GM19328 (cell line): ENCODE measurements around the gene ADK.

Source experiments
- ATAC-seq: cut with Tn5 transposase; IDR thresholded peaks from one replicate; pipeline ENCODE4 v1.9.1; 2021; ENCODE audit warnings: mild to moderate bottlenecking, moderate library complexity; ENCODE audit not compliant: unreplicated experiment

Gene ADK

DNA sequence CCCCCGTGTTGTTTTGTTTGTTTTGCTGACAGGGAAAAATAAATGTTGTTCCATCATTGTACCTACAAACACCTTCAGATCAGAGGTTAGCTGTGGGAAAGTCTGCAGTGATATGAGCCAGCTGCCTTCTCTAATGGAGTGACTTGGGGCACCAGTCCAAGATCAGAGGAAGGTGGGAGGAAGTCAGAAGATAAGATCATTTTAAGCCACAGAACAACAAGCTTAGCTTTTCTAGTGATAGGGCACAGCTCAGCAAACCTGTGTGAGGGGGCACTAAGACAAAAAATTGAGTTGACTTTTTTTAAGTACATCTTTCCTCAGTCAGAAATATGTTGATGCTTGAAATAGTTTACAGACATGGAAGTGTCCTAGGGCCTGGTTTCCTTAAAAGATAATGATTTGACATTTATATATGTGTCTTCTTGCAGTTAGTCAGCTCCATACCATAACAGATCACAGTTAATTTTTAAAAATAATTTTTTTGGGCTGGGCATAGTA is 435.1 kb downstream of the ADK start:
- no peak for ATAC-seq

DNA sequence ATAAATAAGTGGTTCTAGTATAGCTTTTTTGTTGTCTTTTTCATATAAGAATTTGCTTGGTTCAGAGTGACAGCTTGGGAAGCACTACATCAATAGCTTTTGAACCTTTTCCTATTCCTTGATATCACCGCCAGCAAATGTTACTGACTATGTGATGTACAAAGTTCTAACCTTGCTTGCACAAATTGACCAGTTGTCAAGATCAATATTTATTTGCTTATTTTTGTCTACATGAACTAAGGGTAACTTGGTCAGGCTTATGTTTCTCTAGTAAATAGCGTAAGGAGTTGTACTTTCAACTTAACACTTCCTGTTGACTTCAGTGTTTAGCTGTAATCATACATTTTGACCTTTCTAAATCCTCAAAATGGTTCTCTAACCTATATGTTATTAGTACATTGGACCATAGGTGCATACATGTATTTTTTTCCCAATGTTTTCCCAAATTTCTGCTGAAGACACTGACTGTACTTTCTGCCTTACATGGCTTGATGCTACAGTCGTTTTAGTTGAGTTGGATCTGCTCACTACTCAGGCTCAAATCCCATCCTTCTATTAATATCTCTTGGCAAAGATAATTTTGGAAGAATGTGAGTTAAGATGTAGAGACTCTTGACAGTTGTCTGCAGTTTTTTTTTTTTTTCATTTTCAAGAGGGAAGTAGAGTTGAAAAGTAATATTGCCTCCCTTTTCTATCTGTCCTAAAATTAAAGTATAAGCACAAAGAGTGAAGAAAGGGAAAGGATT is 436.3 kb downstream of the ADK start:
- no peak for ATAC-seq

DNA sequence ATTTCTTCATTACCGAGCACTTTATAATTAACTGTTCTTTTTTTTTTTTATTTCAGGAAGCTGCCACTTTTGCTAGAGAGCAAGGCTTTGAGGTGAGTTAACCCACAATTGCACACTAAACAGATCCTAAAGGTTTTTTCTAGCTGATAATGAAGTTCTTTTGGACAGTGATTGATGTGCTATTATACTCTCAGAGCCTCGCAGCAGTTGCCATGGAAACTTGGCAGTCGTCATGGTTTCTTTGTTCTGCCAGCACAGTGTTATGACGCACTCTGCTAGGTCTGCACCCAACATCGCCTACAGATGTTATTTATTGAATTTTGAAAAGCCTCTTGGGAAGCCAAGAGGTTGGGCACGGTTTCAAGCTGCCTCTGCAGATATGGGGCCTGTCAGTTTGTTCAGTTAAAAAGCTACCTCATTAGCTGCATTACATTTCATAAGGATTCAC is 438.2 kb downstream of the ADK start:
- ATAC-seq, result no peak

DNA sequence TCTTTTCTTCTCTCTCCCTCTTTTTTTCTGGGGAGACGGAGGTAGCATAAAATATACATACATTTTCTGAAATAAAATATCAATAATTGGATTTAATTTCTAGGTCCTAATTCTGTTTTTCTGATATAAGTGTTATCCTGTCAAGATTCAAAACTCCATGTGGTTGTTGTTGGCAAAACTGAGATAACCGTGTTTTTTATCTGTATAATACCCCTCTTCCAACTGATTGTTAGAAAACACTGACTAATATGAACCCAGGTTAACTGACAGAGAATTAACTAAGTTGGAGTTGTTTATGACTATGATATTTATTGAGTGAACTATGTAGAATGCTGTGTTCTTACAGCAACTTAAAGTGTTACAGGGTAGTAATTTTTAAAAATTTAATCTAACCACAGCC is 438.8 kb downstream of the ADK start:
- ATAC-seq, result no peak

DNA sequence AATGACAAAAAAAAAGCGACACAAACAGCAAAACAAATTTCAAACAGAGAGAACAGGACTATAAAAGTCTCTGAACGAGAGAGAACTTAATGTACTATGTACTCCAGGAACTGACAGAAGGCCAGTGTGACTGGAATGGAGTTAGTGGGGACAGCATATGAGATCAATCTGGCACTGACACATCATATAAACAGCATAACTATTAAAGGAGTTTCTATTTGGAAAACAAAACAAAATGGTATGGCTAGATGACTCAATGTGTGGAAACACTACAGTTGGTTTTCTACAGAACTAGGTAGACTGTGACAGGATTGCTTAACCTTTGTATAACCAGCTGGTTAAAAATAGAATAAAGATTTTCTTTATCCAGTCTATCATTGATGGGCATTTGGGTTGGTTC is 442.4 kb downstream of the ADK start:
- no peak for ATAC-seq

DNA sequence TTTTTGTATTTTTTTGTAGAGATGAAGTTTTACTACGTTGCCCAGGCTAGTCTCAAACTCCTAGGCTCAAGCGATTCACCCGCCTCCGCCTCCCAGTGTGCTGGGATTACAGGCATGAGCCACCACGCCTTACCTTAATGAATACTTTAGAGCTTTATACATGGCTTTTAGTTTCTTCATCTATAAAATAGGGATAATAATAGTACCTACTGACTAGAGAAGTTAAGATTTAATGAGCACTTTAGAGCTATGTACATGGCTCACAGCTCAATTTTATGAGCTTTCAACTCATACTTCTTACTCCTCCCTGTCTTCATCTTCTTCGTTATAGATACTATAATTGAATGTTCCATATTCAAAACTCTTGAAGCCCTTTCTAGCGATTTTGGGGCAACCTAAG is 445.7 kb downstream of the ADK start:
- ATAC-seq, result no peak

DNA sequence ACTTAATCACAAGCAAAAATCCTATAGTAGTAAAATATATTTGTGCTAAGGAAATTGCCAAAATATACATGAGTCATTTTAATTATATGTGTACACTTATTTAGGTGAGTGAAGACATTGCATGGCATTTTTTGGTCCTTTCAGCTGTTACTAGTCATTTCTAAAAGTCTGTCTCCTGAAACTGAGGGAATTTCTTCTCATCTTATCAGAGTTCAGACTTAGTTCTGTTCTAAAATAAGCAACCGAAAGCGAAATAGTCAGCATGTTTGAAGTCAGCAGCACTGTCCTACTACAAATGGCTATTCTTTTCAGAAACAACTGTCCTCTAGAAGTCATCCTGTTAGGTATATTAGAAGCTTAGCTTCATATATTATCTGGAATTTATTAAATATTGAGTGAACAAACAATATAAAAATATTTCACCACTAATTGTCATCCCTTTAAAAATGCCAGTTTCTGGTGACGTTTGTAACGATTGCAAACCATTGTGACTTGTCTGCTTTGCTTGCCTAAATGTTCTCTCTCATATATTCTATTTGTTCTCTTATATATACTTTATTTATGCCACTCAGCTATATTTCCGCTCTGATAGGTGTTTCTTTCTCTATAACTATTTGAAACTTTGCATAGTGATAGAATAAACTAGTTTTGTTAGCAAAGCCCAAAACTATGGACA is 448.0 kb downstream of the ADK start:
- no peak for ATAC-seq

DNA sequence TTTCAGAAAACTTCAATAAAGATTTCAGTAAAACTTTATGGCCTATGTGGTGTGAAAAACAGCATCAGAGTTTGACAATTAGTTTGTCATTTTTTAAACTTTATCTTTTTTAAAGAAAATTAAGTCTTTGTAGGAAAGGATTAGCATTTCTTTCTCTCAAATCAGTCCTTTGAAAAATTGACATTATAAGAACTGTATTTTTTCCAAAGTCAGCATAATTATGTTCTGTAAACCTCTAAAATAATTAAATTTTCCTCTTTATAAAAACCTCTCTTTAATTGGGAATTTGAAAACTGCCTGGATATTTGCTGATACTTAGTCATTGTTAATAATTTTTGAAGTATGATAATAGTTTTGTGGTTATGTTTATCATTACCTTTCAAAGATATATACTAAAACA is 448.7 kb downstream of the ADK start:
- ATAC-seq, result no peak

DNA sequence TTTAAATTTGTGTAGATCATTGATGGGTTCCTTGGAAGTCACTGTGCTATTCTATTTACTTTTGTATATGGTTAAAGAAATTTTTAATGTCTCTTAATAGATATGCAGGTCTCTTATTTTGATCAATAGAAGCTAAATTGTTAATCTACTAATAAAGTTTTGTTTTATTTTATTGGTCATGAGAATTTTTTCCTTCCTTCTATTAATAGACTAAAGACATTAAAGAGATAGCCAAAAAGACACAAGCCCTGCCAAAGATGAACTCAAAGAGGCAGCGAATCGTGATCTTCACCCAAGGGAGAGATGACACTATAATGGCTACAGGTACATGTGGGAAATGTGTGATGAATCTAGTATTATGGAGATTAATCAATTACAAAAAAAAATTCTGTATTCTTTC is 449.1 kb downstream of the ADK start:
- ATAC-seq, result no peak

DNA sequence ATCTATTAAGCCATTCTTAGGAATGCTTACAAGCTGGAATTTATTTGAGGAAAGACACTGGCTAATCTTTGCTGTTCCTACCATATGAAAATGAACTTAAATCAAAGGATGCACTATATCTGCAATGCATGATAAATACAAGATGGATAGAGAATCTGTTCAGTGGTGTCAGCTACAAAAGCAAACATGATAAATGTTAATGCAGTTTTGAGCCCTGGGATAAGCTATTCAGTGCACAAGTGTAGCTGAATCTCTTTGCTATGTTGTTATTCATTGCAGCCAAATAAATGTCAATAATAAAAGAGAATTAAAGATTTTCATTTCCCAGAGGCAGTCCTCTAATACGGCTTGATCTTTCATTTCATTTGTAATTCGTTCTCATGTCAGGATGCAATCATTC is 451.6 kb downstream of the ADK start:
- no peak for ATAC-seq

DNA sequence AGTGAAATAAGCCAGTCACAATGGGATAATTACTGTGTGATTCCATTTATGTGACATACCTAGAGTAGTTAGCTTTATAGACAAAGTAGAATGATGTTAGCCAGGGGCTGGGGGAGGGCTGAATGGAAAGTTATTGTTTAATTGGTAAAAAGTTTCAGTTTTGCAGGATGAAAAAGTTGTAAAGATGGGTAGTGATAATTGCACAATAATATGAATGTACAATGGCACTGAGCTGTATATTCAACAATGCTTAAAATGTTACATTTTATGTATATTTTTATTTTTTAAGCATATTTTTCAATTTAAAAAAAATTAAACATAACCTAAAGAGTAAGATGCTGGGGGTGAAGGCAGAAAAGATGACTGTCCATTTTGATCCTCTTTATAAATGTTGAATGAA is 459.3 kb downstream of the ADK start:
- no peak for ATAC-seq

DNA sequence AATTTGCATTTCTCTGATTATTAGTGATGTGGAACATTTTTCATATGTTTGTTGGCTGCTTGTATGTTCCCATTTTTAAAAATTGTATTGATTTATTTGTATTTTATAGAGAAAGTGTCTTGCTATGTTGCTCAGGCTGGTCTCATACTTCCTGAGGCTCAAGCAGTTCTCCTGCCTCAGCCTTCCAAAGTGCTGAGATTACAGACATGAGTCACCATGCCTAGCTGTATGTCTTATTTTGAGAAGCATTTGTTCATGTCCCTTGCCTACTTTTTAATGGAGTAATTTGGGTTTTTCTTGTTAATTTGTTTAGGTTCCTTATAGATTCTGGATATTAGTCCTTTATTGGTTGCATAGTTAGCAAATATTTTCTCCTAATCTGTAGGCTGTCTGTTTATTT is 461.2 kb downstream of the ADK start:
- ATAC-seq, result no peak

DNA sequence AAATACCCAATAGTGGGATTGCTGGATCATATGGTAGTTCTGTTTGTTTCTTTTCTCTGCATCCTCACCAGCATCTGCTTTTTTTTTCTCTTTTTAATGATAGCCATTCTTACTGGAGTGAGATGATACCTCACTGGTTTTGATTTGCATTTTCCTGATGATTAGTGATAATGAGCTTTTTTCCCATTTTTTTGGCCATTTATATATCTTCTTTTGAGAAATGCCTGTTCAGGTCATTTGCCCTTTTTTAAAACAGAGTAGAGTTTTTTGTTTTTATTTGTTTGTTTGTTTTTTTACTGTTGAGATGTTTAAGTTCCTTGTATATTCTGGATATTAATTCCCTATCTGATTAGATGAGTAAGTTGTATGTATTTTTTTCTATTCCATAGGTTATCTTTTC is 469.6 kb downstream of the ADK start:
- ATAC-seq, result no peak

DNA sequence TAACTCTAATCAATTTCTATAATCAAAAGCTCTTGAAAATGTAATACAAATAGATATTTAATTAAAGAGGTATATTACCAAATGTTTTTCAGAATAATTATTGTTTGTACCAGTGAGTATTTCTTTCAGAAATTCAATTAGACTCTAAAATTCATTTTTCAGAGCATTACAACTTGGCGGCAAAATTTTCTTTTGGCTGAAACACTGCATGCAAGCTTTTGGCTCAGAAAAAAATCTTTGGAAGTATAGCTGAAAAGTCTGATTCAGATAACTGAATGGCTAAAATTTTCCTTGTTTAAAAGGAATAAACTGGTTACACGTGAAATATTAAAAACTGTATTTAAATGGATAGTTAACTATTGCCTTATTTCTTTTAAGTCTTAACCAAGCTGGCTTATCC is 472.8 kb downstream of the ADK start:
- no peak for ATAC-seq

DNA sequence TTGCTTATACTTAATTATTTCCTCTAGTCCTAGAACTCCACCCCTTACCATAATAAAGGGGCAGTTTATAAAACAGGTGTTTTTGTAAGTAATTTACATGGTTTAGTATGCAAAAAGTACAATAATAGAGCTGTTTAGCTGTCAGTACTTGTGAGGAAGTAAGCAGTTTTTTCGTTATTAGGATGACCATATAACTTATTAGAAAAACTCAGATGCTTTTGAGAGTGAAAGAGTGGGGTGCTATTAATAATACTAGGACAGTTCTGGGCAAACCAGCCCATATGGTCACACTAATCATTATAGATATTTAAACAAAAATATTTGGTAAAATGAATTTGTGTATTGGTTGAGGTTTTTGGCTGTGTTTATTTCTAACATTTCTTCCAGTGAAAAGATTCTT is 473.5 kb downstream of the ADK start:
- no peak for ATAC-seq

DNA sequence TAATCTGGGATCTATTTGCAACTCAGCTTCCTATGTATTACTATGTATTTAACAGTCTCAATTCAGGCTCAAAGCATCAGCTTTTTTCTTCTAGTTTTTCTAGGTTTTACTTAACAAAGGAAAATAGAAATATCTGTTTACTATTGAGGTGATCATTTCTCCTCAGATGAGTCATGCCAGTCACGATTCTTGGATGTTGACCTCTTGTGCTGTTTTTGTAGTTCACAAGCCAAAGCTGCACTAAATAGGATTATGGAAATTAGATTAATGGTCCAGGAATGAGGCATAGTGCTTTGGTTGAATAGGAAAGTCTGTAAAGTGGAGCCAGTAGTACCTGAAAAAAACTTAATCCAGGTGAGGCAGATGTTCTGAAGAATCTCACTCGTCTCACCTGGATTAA is 477.1 kb downstream of the ADK start:
- no peak for ATAC-seq

DNA sequence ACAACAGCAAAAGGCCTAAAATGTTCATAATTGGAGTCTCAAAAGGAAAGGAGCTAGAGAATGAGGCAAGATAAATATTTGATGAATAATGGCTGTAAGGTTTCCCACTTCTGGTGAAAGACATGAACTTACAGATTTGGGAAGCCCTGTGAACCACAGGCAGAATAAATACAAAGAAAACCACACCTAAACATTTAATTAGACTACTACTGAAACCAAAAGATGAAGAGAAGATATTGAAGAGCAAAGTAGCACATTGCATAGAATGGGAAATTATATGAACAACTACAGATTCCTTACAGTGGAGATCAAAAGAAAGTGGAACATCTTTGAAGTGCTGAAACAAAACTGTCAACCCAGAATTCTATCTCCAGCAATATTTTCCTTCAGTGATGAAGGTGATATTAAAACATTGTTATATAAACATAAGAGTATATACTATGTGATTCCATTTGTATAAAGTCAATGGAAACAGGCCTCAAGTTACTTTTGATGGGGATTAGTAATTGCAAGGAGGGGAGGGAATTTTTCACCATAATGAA is 484.0 kb downstream of the ADK start:
- no peak for ATAC-seq

DNA sequence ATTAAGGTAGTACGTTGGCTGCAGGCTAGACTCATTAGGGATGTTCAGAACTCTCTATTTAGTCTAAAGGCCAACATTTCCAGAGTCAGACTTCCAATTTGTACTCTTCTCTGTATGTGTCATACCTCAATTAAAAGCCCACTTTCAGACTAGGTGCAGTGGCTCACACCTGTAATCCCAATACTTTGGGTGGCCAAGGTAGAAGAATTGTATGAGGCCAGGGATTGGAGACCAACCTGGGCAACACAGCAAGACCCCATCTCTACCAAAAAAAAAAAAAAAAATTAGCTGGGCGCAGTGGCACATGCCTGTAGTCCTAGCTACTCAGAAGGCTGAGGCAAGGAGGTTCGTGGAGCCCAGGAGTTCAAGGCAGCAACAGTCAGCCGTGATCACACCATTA is 484.6 kb downstream of the ADK start:
- ATAC-seq, result no peak

DNA sequence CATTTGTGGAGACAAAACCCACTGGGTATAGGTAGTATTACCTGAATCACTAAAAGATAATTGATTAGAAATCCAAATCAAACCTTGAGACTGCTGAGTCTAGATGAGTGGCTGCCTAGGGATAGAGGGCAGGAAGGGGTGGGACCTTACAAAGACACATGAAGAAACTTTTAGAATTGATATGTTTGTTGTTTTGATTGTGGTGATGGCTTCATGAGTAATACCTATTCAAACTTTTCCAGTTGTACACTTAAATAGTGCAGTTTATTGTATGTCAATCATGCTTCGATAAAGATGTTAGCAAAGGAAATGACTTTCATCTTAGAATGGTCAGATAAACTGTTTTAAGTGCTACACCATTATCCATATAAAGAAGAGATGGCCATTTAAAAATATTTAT is 486.7 kb downstream of the ADK start:
- ATAC-seq, result no peak

DNA sequence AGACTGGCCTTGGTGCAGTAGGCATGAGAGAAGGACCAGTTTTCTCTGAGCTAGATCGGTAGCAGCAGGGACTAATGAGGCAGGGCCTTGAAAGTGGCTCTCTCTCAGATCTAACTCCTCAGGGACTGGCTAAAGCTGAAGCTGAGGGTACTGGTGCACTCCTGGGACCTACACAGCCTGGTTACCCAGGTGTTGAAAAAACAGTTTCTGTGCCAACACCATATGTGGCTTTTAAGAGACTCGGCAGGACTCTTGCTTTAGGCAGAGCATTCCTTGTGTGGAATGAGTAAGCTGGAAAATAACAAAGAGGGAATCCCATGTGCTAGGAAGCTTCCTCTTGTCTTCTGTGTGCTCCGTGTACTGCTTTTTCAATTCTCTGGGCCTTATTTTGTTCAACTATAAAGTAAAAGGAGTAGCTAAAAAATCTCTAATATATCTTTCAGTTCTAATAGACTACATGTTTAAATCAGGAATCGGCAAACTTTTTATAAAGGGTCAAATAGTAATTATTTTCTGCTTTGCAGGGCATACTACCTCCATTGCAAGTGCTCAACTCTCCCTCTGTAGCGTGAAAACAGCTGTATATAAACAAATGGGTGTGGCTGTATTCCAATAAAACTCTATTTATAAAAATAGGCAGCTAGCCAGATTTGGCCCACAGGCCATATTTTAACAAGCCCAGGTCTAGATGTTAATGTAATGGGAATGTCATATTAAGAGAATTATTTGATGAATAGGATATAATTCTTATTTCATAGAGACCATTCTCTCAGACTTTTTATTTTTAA is 489.3 kb downstream of the ADK start:
- ATAC-seq, result no peak

DNA sequence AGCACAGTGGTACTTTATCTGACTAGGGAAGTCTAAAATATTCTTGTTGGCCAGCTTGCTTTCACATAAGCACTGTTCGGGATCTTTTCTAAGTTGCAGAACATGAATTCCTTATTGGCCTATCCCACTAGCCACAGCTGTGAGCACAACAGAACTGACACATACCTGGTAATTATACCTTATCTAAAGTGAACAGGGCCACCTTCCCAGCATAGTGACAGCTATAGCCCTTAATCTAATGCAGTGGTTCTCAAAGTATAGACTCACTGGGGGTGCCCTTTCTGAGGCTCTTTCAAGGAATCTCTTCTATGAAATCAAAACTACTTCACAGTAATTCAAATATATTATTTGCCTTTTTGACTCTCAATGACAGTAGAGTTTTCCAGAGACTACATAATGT is 490.6 kb downstream of the ADK start:
- no peak for ATAC-seq
